Amniotic epithelial cell (primary cell): ENCODE measurements around the gene MOV10L1.
A peak's percentile ranks its signal among the peaks of the same experiment; 100 is the strongest.

Source experiments
- DNase-seq: peaks from one replicate; pipeline ENCODE4 v3.0.0-alpha.2; 2010; ENCODE audit warnings: low read depth

The MOV10L1 gene

DNA sequence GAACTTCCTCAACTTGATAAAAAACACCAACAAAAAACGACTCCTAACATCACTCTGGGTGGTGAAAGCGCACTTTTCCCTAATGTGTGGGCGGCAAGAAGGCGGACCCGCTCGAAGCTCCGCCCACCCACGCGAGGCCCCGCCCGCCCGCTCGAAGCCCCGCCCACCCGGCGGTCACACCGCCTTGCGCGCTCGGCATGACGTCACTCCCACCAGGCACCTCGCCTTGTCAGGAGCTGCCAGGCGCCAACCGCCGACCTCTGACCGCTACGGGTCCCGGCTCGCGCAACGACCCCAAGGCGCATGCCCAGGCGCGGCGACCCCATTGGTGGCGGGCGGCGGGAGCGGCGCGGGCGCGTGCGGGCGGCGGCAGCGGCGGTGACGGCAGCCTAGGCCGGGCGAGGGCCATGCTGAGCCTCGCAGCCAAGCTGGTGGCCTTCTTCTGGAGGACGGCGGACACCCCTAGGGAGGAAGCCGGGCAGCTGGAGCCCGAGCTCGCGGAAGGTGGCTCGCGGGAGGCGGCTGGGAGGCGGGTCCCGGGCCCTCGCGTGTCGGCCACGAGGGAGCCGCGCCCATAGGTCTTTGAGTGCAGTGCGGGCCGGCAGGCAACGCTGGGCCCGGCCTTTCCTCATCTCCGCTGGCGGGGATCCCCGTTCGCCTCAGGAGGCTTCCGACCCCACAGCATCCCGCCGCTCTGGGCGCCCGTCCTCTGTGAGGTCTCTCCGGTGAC is at the start of gene MOV10L1:
Gene MOV10L1 (plus strand): TSS at position 325 of the 730 bp plus-strand sequence. CDS start 83 bp downstream, at position 408.
- DNase-seq = peak; percentile 58

DNA sequence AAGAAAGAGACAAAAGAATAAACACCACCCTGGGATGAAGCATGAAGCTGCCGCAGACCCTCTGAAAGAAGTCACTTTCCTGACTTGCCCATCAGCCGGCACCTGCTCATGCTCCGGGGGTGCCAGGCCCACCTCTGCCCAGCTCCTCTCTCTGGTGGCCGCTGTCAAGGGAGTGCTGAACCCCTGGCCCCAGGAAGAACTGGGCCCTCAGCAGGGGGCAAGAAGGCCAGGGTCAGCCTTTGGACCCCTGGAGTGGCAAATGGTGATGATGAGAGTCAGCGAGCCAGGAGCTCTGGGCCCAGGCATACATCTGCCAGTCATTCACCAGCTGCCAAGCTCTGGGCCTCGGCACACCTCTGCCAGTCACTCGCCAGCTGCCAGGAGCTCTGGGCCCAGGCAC is 49.1 kb upstream of the MOV10L1 start:
- no peak for DNase-seq

DNA sequence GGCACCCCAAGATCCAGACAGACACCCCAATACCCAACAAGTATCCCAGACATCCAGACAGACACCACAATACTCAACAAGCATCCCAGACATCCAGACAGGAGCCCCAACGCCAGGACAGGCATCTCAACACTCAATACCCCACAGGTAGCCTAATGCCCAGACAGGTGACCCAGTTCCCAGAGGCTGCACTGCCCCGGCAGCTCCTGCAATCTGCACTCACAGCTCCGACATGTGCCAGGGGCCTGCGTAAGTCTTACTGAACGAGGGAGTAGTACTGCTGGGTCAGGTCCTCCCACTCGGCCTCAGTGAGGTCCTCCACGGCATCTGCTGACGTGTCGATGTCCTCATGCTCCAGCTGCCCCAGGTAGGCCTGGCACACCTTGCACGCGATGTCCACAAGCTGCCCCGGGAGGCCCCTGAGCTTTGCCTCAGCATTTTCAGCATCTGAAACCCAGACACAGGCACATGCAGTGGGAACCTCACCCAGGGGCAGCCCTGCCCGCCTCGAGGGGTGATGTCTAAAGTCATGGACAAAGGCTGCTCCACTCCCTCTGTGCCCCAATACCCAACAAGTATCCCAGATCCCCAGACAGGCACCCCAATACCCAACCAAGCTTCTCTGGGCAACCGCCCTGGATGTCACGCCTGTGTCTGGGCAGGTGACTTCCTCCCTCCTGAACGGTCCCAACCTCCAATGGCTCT is 48.3 kb upstream of the MOV10L1 start:
- DNase-seq = no peak

DNA sequence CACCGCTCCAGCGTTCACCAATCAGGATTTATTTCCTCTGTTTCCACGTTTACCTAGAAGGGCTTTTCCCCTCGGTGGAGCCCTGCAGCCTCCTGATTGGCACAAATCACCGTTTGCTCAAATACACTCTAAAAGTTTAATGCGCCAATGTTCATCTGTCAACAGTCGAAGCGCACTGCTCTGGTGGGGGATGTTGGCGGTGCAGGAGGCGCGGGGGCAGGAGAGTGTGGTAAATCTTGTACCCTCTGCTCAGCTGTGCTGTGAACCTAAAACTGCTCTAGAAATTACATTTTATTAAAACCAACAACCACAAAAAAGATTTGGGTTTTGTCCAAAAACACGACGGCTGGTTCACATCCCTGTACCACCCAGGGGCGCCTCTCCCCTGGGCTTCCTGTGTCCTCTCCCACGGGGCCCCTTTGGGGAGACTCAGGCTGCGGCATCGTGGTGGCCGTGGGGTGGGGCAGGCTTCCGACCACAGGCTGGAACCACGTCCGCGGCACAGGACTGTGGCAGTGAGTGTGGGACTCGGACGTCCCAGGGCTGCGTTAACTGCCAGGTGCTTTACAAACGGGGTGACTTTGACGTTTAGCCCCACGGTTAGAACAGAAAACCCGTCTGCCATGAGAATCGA is 45.2 kb upstream of the MOV10L1 start:
- DNase-seq = no peak

DNA sequence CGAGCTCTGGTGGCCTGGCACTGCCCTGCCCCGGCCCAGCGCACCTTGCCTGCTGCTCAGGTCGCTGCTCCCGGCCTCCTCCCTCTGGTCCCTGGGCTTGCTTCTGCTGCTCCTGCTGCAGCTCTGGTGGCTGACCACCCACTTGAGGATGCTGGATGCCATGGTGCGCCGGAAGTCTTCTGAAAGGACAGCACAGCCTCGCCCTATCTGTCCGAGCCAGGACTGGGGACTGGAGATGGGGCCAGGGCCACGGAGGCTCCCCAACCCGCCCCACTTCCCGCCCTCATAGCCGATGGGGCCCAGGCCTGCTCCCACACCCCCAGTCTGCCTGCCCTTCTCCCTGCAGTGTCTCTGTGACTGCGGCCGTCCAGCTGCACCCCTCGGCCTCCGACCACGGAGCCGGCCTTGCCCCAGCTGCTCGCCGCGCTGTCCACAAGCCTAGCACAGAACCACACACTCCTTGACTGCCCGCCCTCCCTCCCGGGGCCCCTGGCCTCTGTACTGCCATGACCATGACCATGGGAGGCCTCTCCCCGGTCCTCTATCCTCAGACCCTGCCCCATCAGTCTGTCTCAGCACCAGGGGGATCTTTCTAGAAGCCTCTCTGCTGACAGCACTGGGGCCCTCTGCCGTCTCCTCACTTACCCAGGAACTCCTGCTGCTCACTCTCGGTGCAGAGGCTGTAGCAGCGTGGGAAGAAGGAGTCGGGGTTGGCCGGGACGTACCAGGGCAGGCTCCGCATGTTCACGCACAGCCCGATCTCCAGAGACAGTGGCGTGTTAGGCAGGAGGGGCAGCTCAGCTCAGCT is 44.4 kb upstream of the MOV10L1 start:
- DNase-seq = no peak

DNA sequence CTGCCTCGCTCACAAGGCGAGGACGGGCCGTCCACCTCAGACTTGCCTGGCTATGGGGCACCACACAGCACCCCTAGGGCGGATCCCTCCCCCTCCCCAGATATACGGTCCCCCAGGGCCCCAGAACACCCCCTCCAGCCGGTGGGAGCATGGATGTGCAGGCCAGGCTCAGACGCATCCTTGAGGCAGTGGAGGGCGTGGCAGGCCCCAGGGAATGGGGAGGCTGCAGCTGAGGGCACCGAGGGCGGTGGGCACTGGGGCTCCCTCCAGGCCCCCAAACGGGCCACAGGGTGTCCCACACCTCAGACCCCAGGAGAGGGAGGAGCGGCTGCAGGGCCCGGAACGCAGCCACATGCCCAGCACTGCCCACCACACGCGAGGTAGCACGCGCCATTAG is 43.8 kb upstream of the MOV10L1 start:
- DNase-seq = no peak

DNA sequence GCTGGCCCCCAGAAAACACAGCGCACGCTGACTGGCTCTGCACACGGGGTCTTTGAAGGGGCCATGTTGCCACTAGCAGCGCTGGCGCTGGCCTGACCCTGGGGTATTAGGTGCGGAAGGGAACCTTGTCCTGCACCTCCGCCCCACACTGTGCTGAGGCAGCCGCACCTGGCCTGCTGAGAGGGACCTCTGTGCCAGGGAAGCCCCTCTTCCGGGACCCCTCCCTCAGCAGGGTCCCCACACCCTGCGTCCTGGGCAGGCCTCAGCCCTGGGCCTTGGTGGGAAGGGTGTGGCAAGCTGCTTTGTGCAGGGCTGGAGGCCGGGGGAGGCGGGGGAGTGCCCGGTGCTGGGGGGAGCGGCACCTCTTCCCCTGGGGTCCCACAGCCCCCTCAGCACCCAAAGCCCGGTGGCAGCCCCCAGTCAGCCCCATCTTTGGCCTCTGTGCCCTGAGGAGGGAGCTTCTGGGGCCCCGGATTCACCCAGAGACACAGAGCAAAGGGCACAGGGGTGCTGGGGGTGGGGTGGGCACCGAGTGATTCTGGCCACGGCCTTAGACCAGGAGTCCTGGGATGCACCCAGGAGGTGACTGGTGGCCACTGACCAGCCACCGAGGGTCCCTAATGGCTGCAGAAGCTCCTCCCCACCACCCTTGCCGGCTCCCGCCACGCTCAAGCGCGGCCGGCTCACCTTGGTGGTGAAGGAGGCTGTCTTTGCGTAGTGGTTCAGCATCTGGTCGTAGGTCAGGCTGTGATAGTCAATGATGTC is 43.1 kb upstream of the MOV10L1 start:
- DNase-seq = no peak

DNA sequence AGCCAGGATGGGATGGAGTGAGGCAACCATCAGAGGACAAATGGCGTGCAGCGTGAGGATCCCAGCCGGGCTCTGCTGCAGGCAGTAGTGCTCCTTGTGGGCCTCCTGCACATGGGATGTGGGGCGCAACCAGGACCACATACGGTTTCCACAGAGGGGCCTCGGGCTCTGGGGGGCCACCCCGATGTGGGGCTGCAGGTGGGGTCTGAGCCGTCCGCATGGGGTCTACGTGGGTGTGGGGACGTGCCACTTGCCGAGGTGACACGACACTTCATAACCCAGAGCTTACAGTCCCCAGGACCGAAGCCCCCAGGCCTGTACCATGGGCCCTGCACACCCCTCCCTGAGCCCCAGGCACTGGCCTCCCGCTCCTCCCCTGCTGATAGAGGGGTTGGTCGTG is 42.5 kb upstream of the MOV10L1 start:
- DNase-seq = no peak

DNA sequence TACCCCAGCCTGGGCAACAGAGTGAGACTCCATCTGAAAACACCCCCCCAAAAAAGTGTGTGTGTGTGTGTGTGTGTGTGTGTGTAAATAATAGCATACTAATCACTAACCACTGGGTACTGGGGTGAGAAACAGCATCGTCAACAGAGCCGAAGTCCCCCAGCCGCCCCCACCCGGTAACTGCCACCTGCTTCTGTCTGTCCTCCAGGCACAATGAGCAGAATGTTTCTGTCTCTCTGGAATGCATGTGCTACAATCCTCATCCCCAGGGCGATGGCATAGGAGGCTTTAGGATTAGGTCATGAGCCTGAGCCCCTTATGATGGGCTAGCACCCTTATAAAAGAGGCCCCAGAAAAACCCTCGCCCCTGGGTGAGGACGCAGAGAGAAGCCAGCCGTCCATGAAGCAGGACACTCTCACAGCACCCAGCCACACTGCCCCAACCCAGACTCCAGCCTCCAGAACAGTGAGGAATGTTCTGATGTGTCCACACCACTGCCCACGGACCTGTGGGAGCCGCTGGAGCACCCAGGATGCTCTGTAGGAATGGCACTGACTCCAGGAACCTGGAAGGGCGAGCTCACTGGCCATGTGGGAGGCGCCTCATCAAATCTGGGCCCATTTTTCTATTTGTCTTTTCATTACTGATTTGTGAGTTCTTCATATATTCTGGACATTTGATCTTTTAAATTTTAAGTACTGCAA is 41.6 kb upstream of the MOV10L1 start:
- peak; percentile 18 for DNase-seq

DNA sequence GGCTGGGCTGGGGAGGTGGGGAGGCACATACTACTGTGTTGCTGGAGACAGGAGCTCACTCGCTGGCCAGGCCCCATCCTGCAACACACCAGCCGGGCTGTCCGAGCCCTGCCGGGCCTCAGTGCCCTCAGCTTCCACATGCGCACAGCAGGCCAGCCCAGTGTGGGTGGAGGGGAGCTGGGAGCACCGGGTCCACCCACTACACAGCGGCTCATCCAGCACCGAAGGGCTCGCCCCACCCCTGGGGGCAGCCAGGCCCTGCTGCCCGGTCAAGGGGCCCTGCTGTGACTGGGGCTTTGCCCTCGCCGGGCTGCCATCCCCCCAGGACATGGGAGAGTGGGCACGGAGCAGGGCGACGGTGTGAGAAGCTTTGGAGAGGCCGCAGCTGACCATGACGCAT is 41.0 kb upstream of the MOV10L1 start:
- DNase-seq = no peak

DNA sequence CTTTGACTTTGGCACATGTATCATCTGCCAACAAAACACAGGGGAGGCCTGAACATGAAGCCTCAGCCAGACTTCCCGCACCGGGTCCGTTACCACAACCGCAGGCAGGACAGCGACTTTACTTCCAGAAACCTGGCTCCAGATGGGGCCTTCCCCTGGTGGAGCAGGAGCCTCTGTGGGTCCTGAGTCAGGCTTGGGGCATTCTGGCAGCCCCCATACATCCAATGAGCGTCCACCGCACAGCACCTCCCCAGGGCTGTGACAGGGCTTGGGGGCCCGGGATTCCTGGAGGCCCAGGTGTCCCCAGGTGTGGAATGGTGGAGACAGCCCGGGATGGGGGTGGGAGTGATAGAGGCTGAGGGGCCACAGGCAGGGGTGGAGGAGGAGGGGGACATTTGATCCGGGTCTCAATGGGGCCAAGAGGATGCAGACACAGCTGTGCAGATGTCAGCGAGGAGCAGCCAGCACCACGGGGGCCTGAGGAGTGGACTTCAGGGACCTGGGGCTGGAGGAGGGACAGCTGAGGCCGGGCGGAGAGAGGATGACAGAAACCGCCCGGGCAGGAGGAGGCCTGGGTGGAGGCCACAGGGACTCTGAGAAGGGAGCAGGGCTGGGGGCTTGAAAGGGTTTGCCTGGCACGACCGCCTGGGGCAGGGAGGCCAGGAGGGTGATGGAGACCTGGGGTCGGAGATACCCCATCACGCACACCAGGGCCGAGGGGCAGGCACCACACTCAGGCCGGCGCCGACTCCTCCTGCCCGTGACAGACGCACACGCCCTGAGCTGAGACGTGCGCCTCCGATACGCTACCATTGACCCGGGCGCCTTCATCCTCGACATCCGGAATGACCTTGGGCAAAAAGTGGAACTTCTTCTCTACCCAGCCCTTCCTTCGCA is 40.3 kb upstream of the MOV10L1 start:
- no peak for DNase-seq

DNA sequence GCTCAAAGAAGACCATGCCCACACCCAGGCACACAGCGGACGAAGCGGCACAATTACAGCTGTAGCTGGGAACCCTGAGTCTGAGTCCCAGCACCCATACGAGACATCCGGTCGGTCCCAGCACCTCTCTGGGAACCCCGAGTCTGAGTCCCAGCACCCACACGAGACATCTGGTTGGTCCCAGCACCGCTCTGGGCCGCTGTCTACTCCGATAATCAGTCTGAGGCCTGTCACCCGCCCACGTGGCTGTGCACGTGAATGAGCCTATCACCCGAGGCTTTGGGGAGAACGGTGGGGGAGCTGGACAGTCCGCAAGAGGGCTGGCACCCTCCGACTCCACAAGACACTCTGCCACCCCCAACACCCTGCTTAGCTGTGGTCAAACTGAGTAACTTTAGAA is 37.9 kb upstream of the MOV10L1 start:
- no peak for DNase-seq

DNA sequence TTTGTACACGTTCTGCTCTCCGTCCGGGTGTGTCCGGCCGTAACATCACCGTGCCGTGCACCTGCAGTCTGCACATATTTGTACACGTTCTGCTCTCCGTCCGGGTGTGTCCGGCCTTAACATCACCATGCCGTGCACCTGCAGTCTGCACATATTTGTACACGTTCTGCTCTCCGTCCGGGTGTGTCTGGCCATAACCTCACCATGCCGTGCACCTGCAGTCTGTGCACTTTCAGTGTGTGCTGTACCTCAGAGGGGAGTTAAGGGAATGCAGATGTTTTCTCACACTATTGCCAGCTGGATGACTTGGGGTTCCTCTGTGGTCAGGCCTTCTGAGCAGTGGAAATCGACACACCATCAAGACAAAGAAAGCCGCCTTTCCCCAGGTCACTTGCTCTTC is 35.9 kb upstream of the MOV10L1 start:
- no peak for DNase-seq

DNA sequence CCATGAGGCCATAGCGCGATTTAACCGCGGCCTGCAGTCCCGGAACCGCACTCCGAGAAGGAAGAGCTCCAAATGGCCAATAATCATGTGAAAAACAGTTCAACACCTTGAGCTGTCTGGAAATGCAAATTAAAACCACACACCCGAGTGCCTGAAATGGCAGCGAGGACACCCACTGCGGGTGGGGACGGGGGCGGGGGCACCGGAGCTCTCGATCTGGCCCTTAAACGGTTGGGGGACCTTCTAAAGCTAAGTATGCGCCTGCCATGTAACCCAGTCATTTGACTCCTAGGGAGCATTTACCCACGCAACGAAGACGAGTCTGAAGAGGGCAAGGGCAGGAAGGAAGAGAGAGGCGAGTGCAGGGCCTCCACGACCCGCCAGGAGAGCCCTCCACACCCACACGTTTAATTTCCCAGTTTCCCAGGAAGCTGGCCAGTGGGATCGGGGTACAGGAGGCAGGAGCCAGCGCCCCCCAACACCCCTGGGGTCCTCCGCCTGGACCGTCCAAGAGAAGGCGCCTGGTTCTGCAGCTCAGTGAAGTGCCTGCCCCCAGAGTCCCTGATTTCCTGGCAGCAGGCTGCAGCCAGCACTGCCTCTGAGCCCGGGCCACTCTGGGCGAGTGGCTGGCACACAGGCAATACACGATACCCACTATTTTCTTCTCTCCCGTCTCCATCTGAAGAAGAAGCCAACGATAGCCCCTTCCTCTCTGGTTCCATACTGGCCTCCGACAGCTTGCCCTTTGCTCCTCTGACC is 33.4 kb upstream of the MOV10L1 start:
- DNase-seq = no peak

DNA sequence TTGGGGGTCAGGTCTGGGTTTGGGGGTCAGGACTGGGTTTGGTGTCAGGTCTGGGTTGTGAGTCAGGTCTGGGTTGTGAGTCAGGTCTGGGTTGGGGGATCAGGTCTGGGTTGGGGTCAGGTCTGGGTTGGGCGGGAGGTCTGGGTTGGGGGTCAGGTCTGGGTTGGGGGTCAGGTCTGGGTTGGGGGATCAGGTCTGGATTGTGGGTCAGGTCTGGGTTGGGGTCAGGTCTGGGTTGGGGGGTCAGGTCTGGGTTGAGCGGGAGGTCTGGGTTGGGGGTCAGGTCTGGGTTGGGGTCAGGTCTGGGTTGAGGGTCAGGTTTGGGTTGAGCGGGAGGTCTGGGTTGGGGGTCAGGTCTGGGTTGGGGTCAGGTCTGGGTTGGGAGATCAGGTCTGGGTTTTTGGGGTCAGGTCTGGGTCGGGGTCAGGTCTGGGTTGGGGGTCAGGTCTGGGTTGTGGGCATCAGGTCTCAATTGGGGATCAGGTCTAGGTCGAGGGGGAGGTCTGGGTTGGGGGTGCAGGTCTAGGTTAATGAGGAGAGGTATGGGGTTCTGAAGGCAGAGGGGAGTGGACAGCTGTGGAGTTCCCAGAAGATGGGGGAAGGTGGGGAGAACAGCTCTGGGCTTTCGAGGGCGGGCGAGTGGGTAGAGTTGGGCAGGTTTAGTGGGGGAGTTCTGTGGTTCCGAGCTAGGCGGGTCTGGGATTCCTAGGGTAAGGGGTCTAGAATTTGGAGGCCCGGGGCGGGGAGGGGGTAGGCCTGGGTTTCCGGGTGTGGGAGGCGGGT is 32.3 kb upstream of the MOV10L1 start:
- DNase-seq = no peak

DNA sequence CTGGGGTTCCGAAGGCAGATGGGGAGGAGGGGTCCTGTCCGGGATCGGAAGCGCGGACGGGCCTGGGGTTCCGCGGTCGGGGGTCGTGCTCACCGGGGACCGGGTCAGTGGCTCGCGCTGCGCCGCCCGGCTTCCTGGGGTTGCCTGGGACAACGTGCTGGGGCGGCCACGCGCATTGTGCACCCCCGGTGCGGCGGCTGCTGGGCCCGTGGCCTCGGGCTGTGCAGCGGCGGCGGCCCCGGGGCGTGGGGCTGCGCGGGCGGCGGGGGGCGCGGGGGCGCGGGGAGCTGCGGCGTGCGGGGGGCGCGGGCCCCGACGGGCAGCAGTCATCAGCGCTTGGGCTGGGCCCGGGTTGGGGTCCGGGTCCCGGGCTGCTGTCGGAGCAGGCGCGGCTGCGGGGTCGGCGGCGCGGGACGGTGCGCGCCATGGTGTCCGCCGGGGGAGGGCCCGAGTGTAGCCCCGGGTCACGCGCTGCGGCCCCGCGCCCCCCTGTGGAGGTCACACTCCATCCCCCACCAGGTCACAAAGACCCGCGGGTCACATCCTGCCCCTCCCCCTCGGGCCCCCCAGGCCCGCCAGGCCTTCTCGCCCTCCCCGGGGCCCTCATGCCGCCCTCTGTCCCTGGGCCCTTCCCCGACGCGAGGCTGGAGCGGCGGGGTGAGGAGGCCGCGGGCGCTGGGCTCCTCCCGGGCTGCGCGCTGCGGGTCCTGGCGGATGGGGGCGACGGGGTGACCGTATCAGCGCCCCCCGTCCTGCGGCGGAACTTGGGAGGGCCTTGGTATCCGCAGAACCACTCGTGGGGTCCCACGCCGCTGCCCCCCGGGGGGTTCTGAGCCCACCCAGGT is 31.5 kb upstream of the MOV10L1 start, which contains the start of gene TTLL8:
Gene TTLL8 (minus strand): TSS at position 238 of the 845 bp plus-strand sequence.
- no peak for DNase-seq
